ENCODE measurements around the gene LGI1. TPM values are rescaled to one million over a fixed set of nuclear protein-coding genes. Genes with fewer than 3 reads are reported as not detected.

LGI1 gene
- total RNA-seq, 3 donors from 2014 or later: 0.15 to 0.48 TPM; not detected in 1

GRCh38 chr10:93775356-93775755 is 17.6 kb downstream of the LGI1 start:
- Histone ChIP-seq H3K4me1 (no peaks in the 10 kb centered on the region), H3K27me3 (no peaks in the 10 kb centered on the region), H3K27ac (no peak overlapping the region), H3K36me3 (no peaks in the 10 kb centered on the region), H3K9me3 (no peaks in the 10 kb centered on the region), H3K4me3 (no peak overlapping the region)
- no peak for DNase-seq (ENCODE audit: low spot score in 2 of 2)
- intact Hi-C loops (cut with DNase I; ENCODE audit: low total_unique reads): no loop called here
- no peak for TF ChIP-seq POLR2A (IDR thresholded peaks at IDR 0.05)
- no peak for TF ChIP-seq CTCF (IDR thresholded peaks at IDR 0.05)
- TF ChIP-seq POLR2AphosphoS5 (IDR thresholded peaks at IDR 0.05): no peak

DNA sequence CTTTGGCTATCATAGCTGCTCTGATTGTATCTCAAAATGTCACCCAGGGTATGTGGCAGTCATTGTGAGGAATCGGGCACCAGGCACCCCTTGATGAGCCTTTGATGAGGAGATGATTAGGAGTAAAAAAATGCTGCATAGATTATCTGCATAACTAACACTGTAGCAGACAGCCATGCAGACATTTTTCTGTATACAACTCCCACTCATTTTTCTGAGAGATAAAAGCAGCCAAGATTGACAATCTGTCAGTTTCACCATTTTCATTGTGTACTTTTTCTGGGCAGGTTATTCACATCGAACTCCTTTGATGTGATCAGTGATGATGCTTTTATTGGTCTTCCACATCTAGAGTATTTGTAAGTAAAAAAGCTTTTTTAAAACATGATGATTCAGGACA is 19.4 kb downstream of the LGI1 start:
- intact Hi-C loops (cut with DNase I; ENCODE audit: low total_unique reads): no loop called here
- no peak overlapping the region for H3K27ac ChIP-seq

GRCh38 chr10:93784059-93784458 is 26.3 kb downstream of the LGI1 start:
- Histone ChIP-seq H3K4me1 (no peaks in the 10 kb centered on the region), H3K4me3 (no peak overlapping the region), H3K9me3 (no peaks in the 10 kb centered on the region), H3K27me3 (no peaks in the 10 kb centered on the region), H3K36me3 (no peaks in the 10 kb centered on the region), H3K27ac (no peak overlapping the region)
- no peak for DNase-seq (ENCODE audit: low spot score in 2 of 2)
- no peak for TF ChIP-seq CTCF (IDR thresholded peaks at IDR 0.05)
- TF ChIP-seq POLR2AphosphoS5 (IDR thresholded peaks at IDR 0.05): no peak
- no peak for TF ChIP-seq POLR2A (IDR thresholded peaks at IDR 0.05)
- intact Hi-C loops (cut with DNase I; ENCODE audit: low total_unique reads): no loop called here

More for the DNA sequence above, 19.4 kb downstream of the LGI1 start:
- Histone ChIP-seq H3K4me3 (no peak overlapping the region), H3K4me1 (no peaks in the 10 kb centered on the region), H3K27me3 (no peaks in the 10 kb centered on the region), H3K36me3 (no peaks in the 10 kb centered on the region), H3K9me3 (no peaks in the 10 kb centered on the region)
- no peak for TF ChIP-seq POLR2A (IDR thresholded peaks at IDR 0.05)
- no peak for TF ChIP-seq POLR2AphosphoS5 (IDR thresholded peaks at IDR 0.05)
- no peak for TF ChIP-seq CTCF (IDR thresholded peaks at IDR 0.05)
- DNase-seq (ENCODE audit: low spot score in 2 of 2): no peak

DNA sequence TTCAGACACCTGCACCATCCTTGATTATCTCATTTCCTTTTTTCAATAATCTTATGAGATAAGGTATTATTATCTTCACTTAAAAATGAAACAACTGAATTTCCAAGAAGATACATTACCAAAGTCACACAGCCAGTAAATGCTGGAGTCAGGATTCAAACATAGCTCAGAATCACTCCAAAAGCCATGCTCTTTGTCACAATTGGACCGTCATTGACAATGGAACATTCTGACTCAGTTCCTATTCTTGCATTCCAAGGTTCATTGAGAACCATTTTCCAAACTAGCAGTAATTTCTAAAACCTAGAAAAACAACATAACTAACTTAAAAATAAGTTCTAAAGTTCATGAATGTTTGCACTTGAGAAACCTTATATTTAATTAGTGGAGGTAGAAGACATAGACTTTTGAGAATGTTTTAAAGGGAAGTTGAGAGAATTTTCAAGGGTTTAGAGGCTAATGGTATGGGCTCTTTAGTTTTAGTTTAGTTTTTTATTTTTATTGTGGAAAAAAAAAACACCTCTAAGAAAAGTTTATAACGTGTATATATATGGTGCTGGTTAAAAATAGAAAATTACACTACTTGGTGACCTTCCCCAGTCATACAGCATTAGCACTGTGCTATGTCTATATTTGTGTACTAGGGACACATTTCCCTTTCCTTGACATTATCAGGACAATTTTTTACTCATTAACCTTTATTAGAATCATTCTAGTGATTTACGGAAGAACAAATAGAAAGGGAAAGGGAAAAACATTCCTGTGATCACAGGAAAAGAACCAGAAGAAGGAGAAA is 30.9 kb downstream of the LGI1 start:
- TF ChIP-seq POLR2A (IDR thresholded peaks at IDR 0.05): no peak
- no peak for TF ChIP-seq CTCF (IDR thresholded peaks at IDR 0.05)
- no peak for TF ChIP-seq POLR2AphosphoS5 (IDR thresholded peaks at IDR 0.05)
- no peak for DNase-seq (ENCODE audit: low spot score in 2 of 2)
- H3K9me3 ChIP-seq: no peaks in the 10 kb centered on the region
- H3K27me3 ChIP-seq: no peaks in the 10 kb centered on the region
- no peak overlapping the region for H3K27ac ChIP-seq
- H3K4me1 ChIP-seq: no peaks in the 10 kb centered on the region
- no peak overlapping the region for H3K4me3 ChIP-seq
- H3K36me3 ChIP-seq: no peaks in the 10 kb centered on the region
- intact Hi-C loops (cut with DNase I; ENCODE audit: low total_unique reads): no loop called here

- intact Hi-C loops (cut with DNase I; ENCODE audit: low total_unique reads): no loop called here
These were observed 32.7 kb downstream of the LGI1 start for GRCh38 chr10:93790439-93790838.

More at GRCh38 chr10:93790439-93790838, 32.7 kb downstream of the LGI1 start:
- Histone ChIP-seq H3K4me1 (no peaks in the 10 kb centered on the region), H3K4me3 (no peak overlapping the region), H3K9me3 (no peaks in the 10 kb centered on the region), H3K27ac (no peak overlapping the region), H3K27me3 (no peaks in the 10 kb centered on the region), H3K36me3 (no peaks in the 10 kb centered on the region)
- DNase-seq (ENCODE audit: low spot score in 2 of 2): no peak
- TF ChIP-seq POLR2AphosphoS5 (IDR thresholded peaks at IDR 0.05) (no peak), CTCF (IDR thresholded peaks at IDR 0.05) (no peak), POLR2A (IDR thresholded peaks at IDR 0.05) (no peak)

Measured in breast epithelium (tissue), 4 donors.